GM19438 (cell line): Measurements from ENCODE around the gene ASB11.

ENCODE experiments used
- ATAC-seq: cut with Tn5 transposase; IDR thresholded peaks from one replicate; pipeline ENCODE4 v1.9.1; 2021; ENCODE audit warnings: low read depth; ENCODE audit not compliant: unreplicated experiment

ASB11 gene

GRCh38 chrX:15315509-15315908 is at the start of gene ASB11:
ASB11 (minus strand) TSS chrX:15315640; CDS start chrX:15315605, 35 bp downstream.
- no peak for ATAC-seq

DNA sequence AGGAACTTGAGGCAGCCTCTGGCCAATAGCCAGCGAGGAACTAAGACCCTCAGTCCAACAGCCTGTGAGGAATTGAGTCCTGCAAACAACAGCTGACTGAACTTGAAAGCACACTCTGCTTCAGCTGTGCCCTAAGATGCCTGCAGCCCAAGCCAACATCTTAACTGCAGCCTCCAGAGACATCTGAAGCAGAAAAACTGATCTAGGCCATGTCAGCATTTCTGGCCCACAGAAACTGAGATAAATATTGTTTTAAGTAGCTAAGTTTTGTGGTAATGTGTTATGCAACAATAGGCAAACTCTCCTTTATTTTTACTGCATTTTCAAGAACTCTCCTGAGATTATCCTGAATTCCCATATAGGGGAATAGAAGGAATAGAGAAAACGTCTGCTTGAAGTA is 44.3 kb upstream of the ASB11 start:
- no peak for ATAC-seq

- no peak for ATAC-seq
Measured at GRCh38 chrX:15358533-15358932, 43.1 kb upstream of the ASB11 start.

DNA sequence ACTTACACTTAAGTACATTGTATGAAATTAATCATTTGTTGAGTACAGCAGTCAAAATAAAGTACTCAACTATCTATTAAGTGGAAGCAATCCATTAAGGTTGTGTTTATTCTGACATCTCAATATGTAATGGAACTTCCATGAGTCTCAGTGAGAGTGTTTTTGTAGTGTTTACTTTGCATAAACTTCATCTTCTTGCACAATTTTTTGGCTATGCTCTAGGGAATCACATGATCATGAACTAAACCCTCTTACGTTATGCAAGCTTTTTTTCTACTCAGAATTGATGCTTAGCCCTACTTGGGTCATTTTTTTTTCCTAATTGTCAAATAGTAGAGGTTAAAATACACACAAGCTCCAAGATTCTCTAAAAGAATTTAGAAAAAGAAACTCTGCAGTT is 41.0 kb upstream of the ASB11 start:
- no peak for ATAC-seq

DNA sequence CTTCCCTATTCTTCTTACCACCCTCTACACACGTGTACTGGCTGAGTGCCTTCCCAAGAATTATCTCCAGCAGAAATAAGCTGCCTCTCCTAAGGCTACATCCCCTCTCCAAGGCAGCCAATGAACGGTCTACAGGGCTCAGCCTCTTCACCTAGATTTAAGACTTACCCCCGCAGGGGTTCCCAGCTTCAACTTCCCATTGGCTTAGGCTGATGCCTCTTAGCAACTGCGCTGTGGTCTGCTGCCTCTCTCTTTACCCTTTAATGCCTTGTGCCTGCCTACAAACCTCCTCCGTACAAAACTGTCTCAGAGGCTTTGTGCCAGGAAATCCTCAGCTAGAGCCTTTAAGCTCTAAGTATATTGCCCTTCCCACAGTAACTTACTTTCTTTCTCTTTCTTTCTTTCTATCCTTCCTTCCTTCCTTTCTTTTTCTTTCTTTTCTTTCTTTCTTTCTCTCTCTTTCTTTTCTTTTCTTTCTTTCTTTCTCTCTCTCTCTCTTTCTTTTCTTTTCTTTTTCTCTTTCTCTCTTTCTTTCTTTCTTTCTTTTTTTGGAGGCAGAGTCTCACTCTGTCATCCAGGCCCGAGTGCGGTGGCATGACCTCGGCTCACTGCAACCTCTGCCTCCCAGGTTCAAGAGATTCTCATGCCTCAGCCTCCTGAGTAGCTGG is 35.0 kb upstream of the ASB11 start:
- no peak for ATAC-seq

GRCh38 chrX:15349046-15349445 is 33.6 kb upstream of the ASB11 start:
- ATAC-seq = peak; percentile 62

GRCh38 chrX:15345976-15346375 is 30.5 kb upstream of the ASB11 start:
- no peak for ATAC-seq

DNA sequence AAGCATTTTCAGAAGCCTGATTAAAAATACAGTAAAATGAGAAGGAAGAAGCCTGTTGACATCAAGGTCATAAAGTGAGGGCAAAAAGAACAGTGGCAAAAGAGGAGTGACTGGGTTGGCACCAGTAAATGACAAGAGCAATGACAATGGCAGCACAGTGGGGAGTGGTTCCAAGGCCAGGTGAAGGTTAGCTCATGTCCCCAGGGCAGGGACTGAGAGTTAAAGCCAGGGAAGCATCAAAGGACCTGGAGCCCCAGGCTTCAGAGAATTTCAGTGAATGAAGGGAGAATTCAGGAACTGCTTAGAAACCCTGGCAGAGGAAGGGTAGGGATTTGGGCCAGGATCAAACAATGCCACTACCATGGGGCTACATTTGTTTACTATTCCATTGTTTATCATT is 28.7 kb upstream of the ASB11 start:
- ATAC-seq = no peak

- no peak for ATAC-seq
Measured at GRCh38 chrX:15343075-15343476, 27.6 kb upstream of the ASB11 start.

- no peak for ATAC-seq
Measured at GRCh38 chrX:15340867-15341266, 25.4 kb upstream of the ASB11 start.

DNA sequence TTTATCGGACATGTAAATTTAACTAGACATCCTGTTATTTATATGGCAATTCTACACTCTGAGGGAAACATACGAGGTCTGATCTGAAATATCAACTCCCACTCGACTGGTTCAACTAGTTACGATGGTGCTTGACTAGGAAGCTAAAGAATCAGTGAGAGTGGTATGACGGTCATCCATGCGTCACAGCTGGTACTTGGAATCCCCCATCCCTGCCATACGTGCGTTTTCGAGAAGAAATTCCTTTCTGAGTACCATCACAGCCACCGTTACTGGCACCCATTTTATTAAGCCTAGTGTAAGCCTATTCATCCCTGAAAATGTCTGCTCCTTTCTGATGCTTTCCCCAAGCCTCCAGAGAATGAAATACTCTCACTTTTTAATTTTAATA is 20.6 kb upstream of the ASB11 start:
- no peak for ATAC-seq

- peak; percentile 96 for ATAC-seq
Measured at GRCh38 chrX:15335135-15336022, 19.9 kb upstream of the ASB11 start, which contains the start of gene PIGA. PIGA (minus strand) TSS chrX:15335523; CDS start chrX:15331930, 3,593 bp downstream.

DNA sequence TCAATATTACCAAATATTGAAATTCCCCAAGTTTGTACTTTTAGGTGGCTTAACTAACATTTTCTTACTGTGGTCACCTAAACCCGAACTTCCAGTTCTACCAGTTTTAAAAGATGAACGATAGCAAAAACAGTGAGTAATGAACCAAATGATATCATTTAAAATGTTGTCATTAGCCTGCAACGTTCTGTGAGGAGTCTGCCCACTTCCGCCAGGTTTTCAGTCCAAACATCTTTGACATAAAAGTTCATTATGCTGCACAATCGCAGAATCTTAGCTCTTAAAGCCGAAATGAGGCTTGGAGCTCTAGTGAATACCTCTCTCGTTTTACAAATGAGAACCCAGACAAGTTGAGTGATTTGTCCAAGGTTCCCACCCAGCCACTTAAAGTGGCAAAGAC is 19.1 kb upstream of the ASB11 start:
- no peak for ATAC-seq

DNA sequence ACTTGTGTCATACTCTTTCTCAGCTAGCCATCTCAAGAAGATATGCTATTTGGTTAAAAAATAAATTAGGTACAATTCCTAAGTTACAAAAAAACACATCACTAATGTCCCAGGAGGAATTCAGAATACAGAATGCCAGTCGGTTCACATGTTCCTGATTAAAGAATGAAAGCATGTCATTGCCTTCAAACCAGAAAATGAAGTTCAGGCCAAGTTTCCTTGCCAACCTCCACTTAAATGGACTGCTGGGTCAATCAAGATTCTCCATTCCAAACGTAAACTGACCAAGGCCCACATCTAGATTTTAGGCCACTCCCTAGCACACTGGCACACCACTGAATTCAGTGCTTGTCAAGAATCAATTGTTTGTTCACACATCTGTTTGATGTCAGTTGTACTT is 13.4 kb upstream of the ASB11 start:
- no peak for ATAC-seq

DNA sequence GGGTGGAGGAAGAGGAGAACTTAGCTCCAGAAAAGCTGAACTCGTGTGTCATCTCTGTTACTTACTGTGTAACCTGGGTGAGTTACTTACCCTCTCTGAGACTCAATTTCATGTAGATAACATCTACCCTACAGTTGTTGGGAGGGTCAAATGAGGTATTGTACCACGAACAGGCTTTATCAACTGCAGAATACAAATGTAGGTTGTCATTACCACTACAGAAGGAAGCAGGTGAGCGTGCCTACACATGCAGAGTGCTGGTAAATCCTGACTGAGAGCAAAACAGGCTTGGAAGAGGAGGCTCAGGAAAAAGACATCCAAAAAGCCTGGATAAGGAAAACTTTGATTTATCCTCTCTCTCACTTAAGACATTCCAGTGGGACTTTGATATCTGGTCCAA is 12.7 kb upstream of the ASB11 start:
- ATAC-seq = no peak

DNA sequence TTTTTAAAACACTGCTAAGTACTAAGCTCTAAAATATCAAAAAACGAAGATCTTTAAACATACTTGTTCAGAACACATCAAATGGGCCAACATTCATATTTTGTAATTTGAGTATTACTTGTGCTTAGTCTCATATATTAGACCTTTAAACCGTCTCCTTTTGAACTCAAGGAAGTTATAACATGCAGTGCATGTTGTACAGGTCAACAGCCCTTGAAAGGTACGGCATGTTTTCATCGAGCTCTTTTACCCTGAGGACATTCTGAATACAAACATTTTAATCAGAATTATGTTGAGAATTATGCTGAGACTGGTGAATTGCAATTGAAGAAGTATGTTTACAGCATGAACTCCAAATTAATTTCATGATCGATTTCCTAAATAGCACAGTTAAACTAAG is 7.0 kb upstream of the ASB11 start:
- ATAC-seq = no peak

DNA sequence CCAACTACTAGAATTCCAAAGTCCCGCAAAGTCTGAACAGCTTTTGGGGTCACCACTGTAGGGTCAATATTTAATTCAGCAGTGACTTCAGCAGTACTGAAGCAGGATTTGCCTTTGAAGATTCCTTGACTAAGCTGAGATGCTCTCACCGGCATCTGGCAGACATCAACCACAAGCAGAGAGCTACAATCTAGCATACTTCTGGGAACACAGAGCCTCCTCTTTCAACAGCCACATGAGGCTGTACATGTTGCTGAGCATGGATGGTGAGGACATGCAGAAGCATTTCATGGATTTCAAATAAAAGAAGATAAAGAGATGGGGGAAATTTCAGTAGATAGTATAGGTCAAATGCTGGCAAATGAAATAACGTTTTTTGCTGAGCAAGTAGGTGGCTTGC is 6.6 kb upstream of the ASB11 start:
- ATAC-seq = no peak

DNA sequence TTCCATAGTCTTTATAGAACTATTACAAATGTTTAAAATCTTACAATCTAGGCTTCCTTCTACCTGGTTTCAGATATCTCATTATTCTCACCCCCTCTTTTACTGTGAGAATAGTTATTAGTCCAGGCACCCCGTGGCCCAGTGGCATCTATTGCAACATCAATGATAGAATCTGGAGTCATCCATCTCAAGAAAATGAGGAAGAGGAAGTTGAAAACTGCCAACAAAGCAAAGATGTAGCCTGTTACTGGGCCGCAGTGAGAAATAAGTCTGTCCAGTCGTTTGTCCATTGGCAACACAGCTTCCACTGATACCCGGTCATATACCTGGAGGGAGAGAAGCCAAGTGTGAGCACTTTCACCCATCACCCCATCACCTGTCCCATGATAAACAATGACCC is 6.0 kb upstream of the ASB11 start:
- no peak for ATAC-seq

- no peak for ATAC-seq
Measured at GRCh38 chrX:15320297-15320696, 4.9 kb upstream of the ASB11 start.

GRCh38 chrX:15319075-15319474 is 3.6 kb upstream of the ASB11 start:
- no peak for ATAC-seq

GRCh38 chrX:15314472-15314871 is 968 bp downstream of the ASB11 start:
- ATAC-seq = no peak

- ATAC-seq = no peak
Measured at GRCh38 chrX:15311119-15311518, 4.3 kb downstream of the ASB11 start.
